Caco-2 (cell line): ENCODE measurements around the gene GLMP. TPM values are rescaled to one million over a fixed set of nuclear protein-coding genes. Genes with fewer than 3 reads are reported as not detected.

ENCODE experiments used
- Bru-seq: library from RNA; stranded (reverse); fragments of 400-500 nt; gene quantifications from one replicate; lab custom pipeline; 2021; lab: Mats Ljungman, UMichigan
- BruChase-seq, 2 experiments: library from RNA; stranded (reverse); fragments of 400-500 nt; gene quantifications; one replicate each; lab custom pipeline; 2021; lab: Mats Ljungman, UMichigan
- BruUV-seq: library from RNA; stranded (reverse); fragments of 400-500 nt; replicated peaks from 2 replicates; lab custom pipeline; 2021; lab: Mats Ljungman, UMichigan
- CTCF ChIA-PET: fragments of 300-600 bp; sonication (Branson Sonifier 250); formaldehyde crosslinking; loops from one replicate; lab custom pipeline; 2022; ENCODE audit warnings: antibody characterized with exemption; lab: Charles Lee
- POLR2A ChIA-PET: fragments of 300-600 bp; sonication (Branson Sonifier 250); formaldehyde crosslinking; loops from one replicate; lab custom pipeline; 2022; ENCODE audit warnings: antibody characterized with exemption; lab: Charles Lee
- DNase-seq, 2 experiments: peaks; one replicate each; pipeline versions ENCODE4 v3.0.0 to v3.0.0-alpha.2; 2020 to 2022
- H3K27me3 ChIP-seq: replicated peaks from 2 replicates; pipeline ENCODE4 v1.6.0; 2011; ENCODE audit warnings: low read length; ENCODE audit not compliant: control insufficient read depth, insufficient read depth
- H3K36me3 ChIP-seq: 2 replicates; pipeline ENCODE4 v1.5.1; 2011; ENCODE audit warnings: low read length; ENCODE audit not compliant: control insufficient read depth, insufficient read depth
- H3K4me1 ChIP-seq: fragments of 250-450 bp; sonication (Bioruptor Pico); 2 replicates; pipeline ENCODE4 v1.5.1; 2020; ENCODE audit warnings: mild to moderate bottlenecking
- H3K4me3 ChIP-seq: 2 replicates; pipeline ENCODE4 v1.5.1; 2011; ENCODE audit warnings: low read depth, mild to moderate bottlenecking, control low read depth, low read length
- H3K9me3 ChIP-seq: fragments of 250-450 bp; sonication (Bioruptor Pico); 2 replicates; pipeline ENCODE4 v1.5.1; 2020; ENCODE audit warnings: mild to moderate bottlenecking, moderate library complexity
- H3K27ac Mint-ChIP-seq: one replicate; pipeline ENCODE4 v1.8.0; 2022; ENCODE audit warnings: mixed read lengths; ENCODE audit not compliant: unreplicated experiment
- H3K27me3 Mint-ChIP-seq: one replicate; pipeline ENCODE4 v1.8.0; 2022; ENCODE audit warnings: mixed read lengths; ENCODE audit not compliant: insufficient read depth, unreplicated experiment
- H3K36me3 Mint-ChIP-seq: one replicate; pipeline ENCODE4 v1.8.0; 2022; ENCODE audit warnings: mild to moderate bottlenecking, mixed read lengths; ENCODE audit not compliant: insufficient read depth, unreplicated experiment
- H3K4me1 Mint-ChIP-seq: one replicate; pipeline ENCODE4 v1.8.0; 2022; ENCODE audit warnings: low read depth, mixed read lengths; ENCODE audit not compliant: unreplicated experiment
- H3K4me3 Mint-ChIP-seq: one replicate; pipeline ENCODE4 v1.8.0; 2022; ENCODE audit warnings: mild to moderate bottlenecking, moderate library complexity, mixed read lengths; ENCODE audit not compliant: unreplicated experiment
- H3K9me3 Mint-ChIP-seq: one replicate; pipeline ENCODE4 v1.8.0; 2022; ENCODE audit warnings: mixed read lengths; ENCODE audit not compliant: unreplicated experiment
- CTCF ChIP-seq, 2 experiments: fragments of 200-600 bp in 1 of 2; IDR thresholded peaks; 1 replicate in 1 of 2; 2 replicates in 1 of 2; pipeline versions ENCODE4 v1.5.1 to v1.8.0; 2011 to 2022; ENCODE audit warnings: antibody characterized with exemption in 1 of 2, control low read depth in 1 of 2, inconsistent platforms in 1 of 2, low read depth in 1 of 2, low read length in 1 of 2, mild to moderate bottlenecking in 1 of 2, moderate library complexity in 1 of 2; ENCODE audit not compliant: insufficient read depth in 1 of 2, severe bottlenecking in 1 of 2, unreplicated experiment in 1 of 2
- intact Hi-C: fragments of 100-400 bp; cut with micrococcal nuclease; formaldehyde crosslinking; loops from one replicate; pipeline ENCODE4 v1.10.0; 2022; ENCODE audit not compliant: unreplicated experiment
- long read RNA-seq: library from polyadenylated mRNA; stranded (forward); transcript quantifications from one replicate; pipeline ENCODE4 v2.0.0, GENCODE V29; 2022
- total RNA-seq: library from RNA; stranded (reverse); gene quantifications from 2 replicates; pipeline ENCODE4 v1.2.3, GENCODE V29; 2022

GLMP gene
- total RNA-seq (63.9 and 74.4 TPM in 2 replicates), Bru-seq, nascent RNA (percentile 65 among the genes with signal in this experiment), BruChase-seq, experiment 1, labeled RNA remaining after a 2-hour chase (percentile 77 among the genes with signal in this experiment), BruChase-seq, experiment 2, labeled RNA remaining after a 6-hour chase (percentile 91 among the genes with signal in this experiment)
- long read RNA-seq, transcript GLMP-201 (6 exons, 1,604 nt), result major isoform, 78 of 132 reads
- long read RNA-seq, transcript GLMP-213 (5 exons, 1,365 nt), result minor isoform, 10 of 132 reads
- long read RNA-seq, transcript GLMP-215 (5 exons, 1,364 nt), result minor isoform, 12 of 132 reads
- long read RNA-seq, partial matches to known transcripts, result 10 of 132 reads
- long read RNA-seq, other reads (novel, unspliced or antisense), result 18 of 132 reads

GRCh38 chr1:156295391-156295947 lies at the start of gene GLMP:
TSS of gene GLMP (minus strand) at chr1:156295679. CDS start at chr1:156295645, 34 bp downstream.
- Mint-ChIP-seq H3K4me3 (peak within 1 kb of the TSS; percentile 83), H3K27me3 (no peaks in the 10 kb centered on the region), H3K9me3 (no peaks in the 10 kb centered on the region), H3K4me1 (peaks cover 20% of the 10 kb centered on the region), H3K27ac (peak within 1 kb of the TSS; percentile 87), H3K36me3 (peaks cover 27% of the 10 kb centered on the region)
- POLR2A ChIA-PET, result interaction anchor here (0.9 to 1.1 kb wide), 2 partner anchors 11 to 13 kb away, joined by 5 to 7 read pairs; partner anchors contain the start of genes SMG5 and TMEM79
- peak within 1 kb of the TSS; percentile 40 for H3K4me3 ChIP-seq
- CTCF ChIA-PET, result no interaction called here
- peak in 1 of 2 experiments; percentile 58 for DNase-seq
- H3K9me3 ChIP-seq, result no peaks in the 10 kb centered on the region
- intact Hi-C loops, result no loop called here
- no TSS peak for BruUV-seq
- H3K36me3 ChIP-seq, result no peaks in the 10 kb centered on the region
- TF ChIP-seq CTCF (IDR thresholded peaks at IDR 0.05; ENCODE audit: insufficient read depth in 1 of 2, low read depth in 1 of 2, low read length in 1 of 2, severe bottlenecking in 1 of 2, unreplicated experiment in 1 of 2), result no peak
- H3K4me1 ChIP-seq, result peaks cover 20% of the 10 kb centered on the region
- H3K27me3 ChIP-seq, result no peaks in the 10 kb centered on the region

- TF ChIP-seq CTCF (IDR thresholded peaks at IDR 0.05; ENCODE audit: insufficient read depth in 1 of 2, low read depth in 1 of 2, low read length in 1 of 2, severe bottlenecking in 1 of 2, unreplicated experiment in 1 of 2), result no peak
- H3K4me3 Mint-ChIP-seq, result no peak overlapping the region
- peaks cover 9% of the 10 kb centered on the region; the same call in 1 of the 2 replicates for H3K4me1 ChIP-seq
- no peaks in the 10 kb centered on the region for H3K9me3 ChIP-seq
- no peaks in the 10 kb centered on the region for H3K27me3 ChIP-seq
- peaks cover 8% of the 10 kb centered on the region for H3K4me1 Mint-ChIP-seq
- no TSS peak for BruUV-seq
- H3K36me3 ChIP-seq, result no peaks in the 10 kb centered on the region
- no peaks in the 10 kb centered on the region for H3K27me3 Mint-ChIP-seq
- CTCF ChIA-PET, result interaction anchor here (0.6 kb wide), 1 partner anchor 485 kb away, joined by 4 read pairs; no protein-coding TSS in a partner anchor
- no peaks in the 10 kb centered on the region for H3K9me3 Mint-ChIP-seq
- H3K4me3 ChIP-seq, result no peak overlapping the region
- POLR2A ChIA-PET, result no interaction called here
- no peak for DNase-seq
- H3K27ac Mint-ChIP-seq, result no peak overlapping the region
- H3K36me3 Mint-ChIP-seq, result no peaks in the 10 kb centered on the region
- intact Hi-C loops, result no loop called here
Measured at GRCh38 chr1:156344409-156344808, 48.9 kb upstream of the GLMP start.

- intact Hi-C loops, result no loop called here
- TF ChIP-seq CTCF (IDR thresholded peaks at IDR 0.05; ENCODE audit: insufficient read depth in 1 of 2, low read depth in 1 of 2, low read length in 1 of 2, severe bottlenecking in 1 of 2, unreplicated experiment in 1 of 2), result no peak
- H3K4me1 Mint-ChIP-seq, result peaks cover 8% of the 10 kb centered on the region
Measured at GRCh38 chr1:156342166-156342955, 46.9 kb upstream of the GLMP start.

More at GRCh38 chr1:156342166-156342955, 46.9 kb upstream of the GLMP start:
- peaks cover 9% of the 10 kb centered on the region; the same call in 1 of the 2 replicates for H3K4me1 ChIP-seq
- no peak overlapping the region for H3K4me3 Mint-ChIP-seq
- H3K27me3 ChIP-seq, result no peaks in the 10 kb centered on the region
- no peak overlapping the region for H3K4me3 ChIP-seq
- BruUV-seq, result no TSS peak
- H3K36me3 Mint-ChIP-seq, result peaks cover 16% of the 10 kb centered on the region
- no peaks in the 10 kb centered on the region for H3K36me3 ChIP-seq
- ChIA-PET CTCF (no interaction called here), POLR2A (no interaction called here)
- no peaks in the 10 kb centered on the region for H3K9me3 ChIP-seq
- H3K27ac Mint-ChIP-seq, result no peak overlapping the region
- DNase-seq, result no peak
- no peaks in the 10 kb centered on the region for H3K27me3 Mint-ChIP-seq
- no peaks in the 10 kb centered on the region for H3K9me3 Mint-ChIP-seq
